Activated T-helper 2 cell treated with anti-CD3 and anti-CD28 coated beads, Interferon-gamma antibody, Interleukin-2, Interleukin-4, amounts not matched to agents 10 μg/mL and 5 μg/mL and 100 μg/mL, durations not matched to agents 14 hours and 24 hours and 36 hours (primary cell): Measurements from ENCODE around the gene GDF10. TPM values are rescaled to one million over a fixed set of nuclear protein-coding genes. Genes with fewer than 3 reads are reported as not detected.

Source experiments
- DNase-seq: peaks from one replicate; pipeline ENCODE4 v3.0.0; 2021; ENCODE audit warnings: low spot score
- H3K27ac Mint-ChIP-seq: one replicate; pipeline ENCODE4 v1.8.0; 2021; ENCODE audit warnings: mixed read lengths
- H3K27me3 Mint-ChIP-seq: one replicate; pipeline ENCODE4 v1.8.0; 2021; ENCODE audit warnings: low read depth, mixed read lengths
- H3K36me3 Mint-ChIP-seq: one replicate; pipeline ENCODE4 v1.8.0; 2021; ENCODE audit warnings: low read depth, mixed read lengths
- H3K4me1 Mint-ChIP-seq: one replicate; pipeline ENCODE4 v1.8.0; 2021; ENCODE audit warnings: low read depth, mixed read lengths
- H3K4me3 Mint-ChIP-seq: one replicate; pipeline ENCODE4 v1.8.0; 2021; ENCODE audit warnings: low read depth, mild to moderate bottlenecking, moderate library complexity, mixed read lengths
- H3K9me3 Mint-ChIP-seq: one replicate; pipeline ENCODE4 v1.8.0; 2021; ENCODE audit warnings: mixed read lengths
- intact Hi-C: fragments of 100-400 bp; cut with micrococcal nuclease; formaldehyde crosslinking; loops from one replicate; pipeline ENCODE4 v1.15.1; 2023
- total RNA-seq: library from RNA; stranded (reverse); gene quantifications from 2 replicates; pipeline ENCODE4 v1.2.3, GENCODE V29; 2022

GDF10 gene
- total RNA-seq, 1 donor from 2014 or later: 0.11 TPM

DNA sequence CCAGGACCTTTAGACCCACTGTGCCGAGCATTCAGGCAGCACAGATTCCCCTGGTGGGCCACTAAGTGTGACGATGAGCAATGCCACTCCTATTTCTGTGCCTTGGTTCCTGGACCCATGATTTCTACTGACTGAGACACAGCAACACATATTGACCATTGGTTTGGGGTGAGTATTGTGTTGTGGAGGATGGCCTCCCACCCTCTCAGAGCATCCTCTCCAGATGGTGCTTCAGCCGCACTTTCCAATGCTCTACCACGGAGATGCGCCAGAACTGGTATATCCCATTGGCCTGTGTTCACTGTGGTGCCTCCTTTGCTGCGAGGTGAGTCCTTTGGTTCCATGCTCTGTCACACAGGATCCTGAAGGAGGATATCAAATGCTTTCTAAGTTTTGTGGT is 10.1 kb upstream of the GDF10 start:
- H3K27ac Mint-ChIP-seq: no peak overlapping the region
- DNase-seq: no peak
- no peaks in the 10 kb centered on the region for H3K36me3 Mint-ChIP-seq
- no peaks in the 10 kb centered on the region for H3K9me3 Mint-ChIP-seq
- H3K4me3 Mint-ChIP-seq: no peak overlapping the region
- peaks cover 16% of the 10 kb centered on the region for H3K4me1 Mint-ChIP-seq
- H3K27me3 Mint-ChIP-seq: peaks cover under 1% of the 10 kb centered on the region
- intact Hi-C loops: no loop called here

DNA sequence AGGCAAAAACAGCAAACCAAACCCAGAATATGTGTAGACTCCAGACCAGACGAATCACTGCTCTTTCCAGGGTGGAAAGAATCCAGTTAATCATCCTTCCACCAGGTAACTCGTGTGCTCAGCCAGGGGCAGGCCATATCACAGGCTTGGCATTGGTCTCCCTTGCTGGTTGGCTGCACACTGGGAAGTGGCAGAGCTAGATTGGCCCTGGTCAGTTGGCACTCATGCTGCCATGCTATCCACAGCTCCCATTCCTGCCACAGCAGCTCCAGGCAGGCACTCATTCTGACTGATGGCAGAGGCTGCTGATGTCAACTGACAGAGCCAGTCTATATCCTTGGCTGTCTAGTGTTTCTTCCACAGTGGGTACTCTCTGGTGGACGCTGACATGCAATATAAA is 9.7 kb upstream of the GDF10 start:
- peaks cover 13% of the 10 kb centered on the region for H3K4me1 Mint-ChIP-seq
- H3K27ac Mint-ChIP-seq: no peak overlapping the region
- DNase-seq: no peak
- H3K36me3 Mint-ChIP-seq: no peaks in the 10 kb centered on the region
- intact Hi-C loops: no loop called here
- H3K4me3 Mint-ChIP-seq: no peak overlapping the region
- peaks cover 4% of the 10 kb centered on the region for H3K27me3 Mint-ChIP-seq
- H3K9me3 Mint-ChIP-seq: no peaks in the 10 kb centered on the region

DNA sequence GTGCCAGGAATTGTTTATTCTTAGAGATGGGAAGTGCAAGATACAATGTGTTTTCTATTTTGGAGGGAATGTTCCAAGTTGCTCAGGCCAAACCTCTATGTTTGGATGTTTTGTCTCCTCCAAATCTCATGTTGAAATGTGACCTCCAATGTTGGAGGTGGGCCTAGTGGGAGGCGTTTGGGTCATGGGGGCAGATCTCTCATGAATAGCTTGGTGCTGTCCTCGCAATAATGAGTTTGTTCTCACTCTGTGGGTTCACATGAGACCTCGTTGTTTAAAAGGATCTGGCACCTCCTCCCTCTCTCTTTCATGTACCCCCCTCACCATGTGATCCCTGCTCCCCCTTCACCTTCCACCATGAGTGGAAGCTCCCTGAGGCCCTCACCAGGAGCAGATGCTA is 8.3 kb upstream of the GDF10 start:
- Mint-ChIP-seq H3K36me3 (no peaks in the 10 kb centered on the region), H3K4me3 (no peak overlapping the region), H3K4me1 (peaks cover 2% of the 10 kb centered on the region), H3K27me3 (peaks cover 9% of the 10 kb centered on the region), H3K27ac (no peak overlapping the region), H3K9me3 (no peaks in the 10 kb centered on the region)
- intact Hi-C loops: no loop called here
- DNase-seq: no peak

DNA sequence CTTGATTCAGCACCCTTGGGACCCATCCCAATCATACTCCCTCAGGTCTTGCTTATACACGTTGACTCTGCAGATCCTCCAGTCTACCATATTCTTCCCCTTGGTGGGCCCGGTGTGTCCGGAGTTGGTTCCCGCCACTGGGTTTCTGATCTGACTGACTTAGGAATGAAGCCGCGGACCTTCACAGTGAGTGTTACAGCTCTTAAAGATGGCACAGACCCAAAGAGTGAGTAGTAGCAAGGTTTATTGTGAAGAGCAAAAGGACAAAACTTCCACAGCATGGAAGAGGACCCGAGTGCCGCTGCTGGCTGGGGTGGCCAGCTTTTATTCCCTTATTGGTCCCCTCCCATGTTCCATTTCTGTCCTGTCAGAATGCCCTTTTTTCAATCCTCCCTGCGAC is 5.9 kb upstream of the GDF10 start:
- H3K27me3 Mint-ChIP-seq: peaks cover 24% of the 10 kb centered on the region
- intact Hi-C loops: no loop called here
- H3K36me3 Mint-ChIP-seq: no peaks in the 10 kb centered on the region
- H3K4me1 Mint-ChIP-seq: no peaks in the 10 kb centered on the region
- no peak for DNase-seq
- H3K9me3 Mint-ChIP-seq: no peaks in the 10 kb centered on the region
- H3K4me3 Mint-ChIP-seq: no peak overlapping the region
- H3K27ac Mint-ChIP-seq: no peak overlapping the region

DNA sequence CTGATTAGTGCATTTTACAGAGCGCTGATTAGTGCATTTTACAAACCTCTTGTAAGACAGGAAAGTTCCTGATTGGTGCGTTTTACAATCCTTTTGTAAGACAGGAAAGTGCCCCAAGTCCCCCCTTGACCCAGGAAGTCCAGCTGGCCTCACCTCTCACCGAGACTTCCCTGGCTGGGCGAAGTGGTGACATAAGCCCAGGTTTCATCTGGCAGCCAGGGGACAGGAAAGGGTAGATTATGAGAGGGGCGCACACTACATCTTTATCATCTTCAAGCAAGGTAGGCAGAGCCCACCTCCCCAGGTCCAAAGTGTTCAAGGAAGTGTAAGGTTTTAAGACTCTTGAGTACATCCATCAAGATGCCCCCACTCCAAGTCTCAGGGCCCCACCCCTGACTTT is 5.5 kb upstream of the GDF10 start:
- Mint-ChIP-seq H3K9me3 (no peaks in the 10 kb centered on the region), H3K4me3 (no peak overlapping the region), H3K27ac (no peak overlapping the region), H3K36me3 (no peaks in the 10 kb centered on the region), H3K4me1 (no peaks in the 10 kb centered on the region), H3K27me3 (peaks cover 28% of the 10 kb centered on the region)
- intact Hi-C loops: no loop called here
- no peak for DNase-seq

DNA sequence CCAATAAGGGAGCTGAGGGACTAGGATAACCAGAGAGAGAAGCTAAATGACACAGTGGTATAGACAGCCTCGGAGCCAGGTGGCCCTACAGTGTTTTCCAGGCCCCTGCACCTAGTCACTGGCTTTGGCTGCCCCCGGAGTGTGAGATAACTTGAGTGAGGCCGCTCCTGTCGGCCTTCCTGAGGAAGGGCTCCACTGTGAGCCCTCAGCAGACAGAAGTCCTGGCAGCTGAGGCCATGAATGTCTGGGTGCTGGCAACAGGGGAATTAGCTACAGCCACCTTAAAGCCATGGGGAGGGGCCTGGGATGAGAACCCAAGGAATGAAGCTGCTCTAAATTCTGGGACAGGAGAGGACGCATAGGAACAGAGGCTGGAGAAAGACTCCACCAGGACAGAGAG is 4.6 kb upstream of the GDF10 start:
- no peak overlapping the region for H3K4me3 Mint-ChIP-seq
- H3K36me3 Mint-ChIP-seq: no peaks in the 10 kb centered on the region
- intact Hi-C loops: no loop called here
- DNase-seq: no peak
- no peak overlapping the region for H3K27ac Mint-ChIP-seq
- H3K9me3 Mint-ChIP-seq: no peaks in the 10 kb centered on the region
- no peaks in the 10 kb centered on the region for H3K4me1 Mint-ChIP-seq
- peaks cover 31% of the 10 kb centered on the region for H3K27me3 Mint-ChIP-seq

DNA sequence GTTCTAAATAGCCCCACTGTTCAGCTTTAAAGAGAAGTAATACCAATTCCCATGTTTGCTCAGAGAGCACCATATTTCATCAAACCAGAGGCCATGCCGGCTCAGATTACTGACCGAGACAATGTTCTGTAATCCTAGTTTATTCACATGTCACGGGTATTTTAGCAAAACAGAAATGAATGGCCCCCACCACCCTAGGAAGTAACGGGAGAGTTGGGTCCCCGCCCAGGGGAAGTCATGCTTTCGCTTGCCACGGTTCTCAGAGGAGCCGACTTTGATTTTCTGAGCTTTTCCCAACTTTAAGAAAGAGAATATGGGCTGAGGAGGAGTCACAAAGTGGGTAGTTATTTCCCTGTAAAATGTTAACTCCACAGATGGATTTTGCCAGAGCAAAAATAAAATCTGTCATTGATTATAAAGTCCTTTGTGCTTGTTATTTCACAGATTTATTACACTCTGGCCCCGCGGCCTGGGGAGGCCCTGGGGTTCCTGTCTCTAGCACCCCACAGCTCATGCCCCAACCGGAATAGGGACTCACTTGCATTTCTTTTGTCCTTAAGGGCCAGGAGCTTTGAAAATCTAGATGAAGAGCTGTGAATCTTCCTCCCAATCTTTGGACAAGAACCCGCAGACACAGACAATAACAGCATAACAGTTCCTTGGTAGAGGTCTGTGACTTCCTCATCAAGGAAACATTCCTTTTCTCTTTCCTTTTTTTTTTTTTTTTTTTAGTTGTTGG is 3.7 kb upstream of the GDF10 start:
- Mint-ChIP-seq H3K4me3 (no peak overlapping the region), H3K36me3 (no peaks in the 10 kb centered on the region), H3K27ac (no peak overlapping the region), H3K4me1 (peaks cover 3% of the 10 kb centered on the region), H3K9me3 (no peaks in the 10 kb centered on the region), H3K27me3 (peaks cover 38% of the 10 kb centered on the region)
- DNase-seq: no peak
- intact Hi-C loops: no loop called here

DNA sequence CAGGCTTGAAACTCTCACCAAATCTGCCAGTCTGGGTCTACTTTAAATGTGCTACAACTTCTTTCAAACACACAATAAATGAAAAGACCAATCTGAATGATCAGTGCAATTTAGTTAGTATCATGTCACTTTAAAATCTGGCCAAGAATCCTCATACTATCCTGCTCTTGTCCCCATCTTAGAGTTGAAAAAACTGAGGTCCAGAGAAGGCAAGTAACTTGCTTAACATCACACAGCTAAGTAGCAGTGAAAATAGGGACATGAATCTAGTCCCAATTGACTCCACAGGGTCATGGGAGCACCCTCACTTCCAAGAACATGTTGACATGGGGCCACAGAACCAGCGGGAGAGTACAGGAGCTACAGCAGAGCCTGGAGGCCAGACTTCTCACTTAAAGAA is 3.1 kb upstream of the GDF10 start:
- intact Hi-C loops: no loop called here

DNA sequence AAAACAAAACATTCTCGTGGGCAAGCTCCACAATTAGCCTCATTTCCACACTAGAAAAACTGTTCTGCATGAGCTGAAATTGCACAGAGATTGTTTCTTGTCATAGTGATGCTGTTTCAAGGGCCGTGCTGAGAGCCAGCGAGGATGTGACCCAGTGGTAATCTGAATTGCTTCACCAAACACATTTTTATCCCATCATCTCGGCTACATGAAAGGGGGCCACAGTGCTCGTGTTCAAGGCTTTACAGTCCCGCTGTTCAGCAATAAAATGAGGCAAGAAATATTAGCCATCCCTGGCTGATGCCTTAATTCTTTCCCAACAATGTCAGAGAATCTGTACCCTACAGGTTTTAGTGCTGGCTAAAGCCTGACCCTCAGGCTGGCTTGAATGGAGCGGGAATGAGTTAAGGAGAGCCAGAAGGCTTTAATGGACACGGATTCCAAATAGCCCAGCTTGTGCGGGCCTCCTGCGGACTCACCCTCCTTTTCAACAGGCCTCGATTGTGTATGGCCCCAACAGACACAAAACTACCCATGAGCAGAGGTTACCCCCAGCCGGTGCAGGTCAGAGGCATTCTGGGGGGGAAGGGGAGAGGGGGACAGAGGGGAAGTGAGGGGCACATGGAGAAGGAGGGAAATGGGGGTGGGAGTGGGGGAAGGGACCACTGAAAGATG is 2.0 kb upstream of the GDF10 start:
- H3K4me3 Mint-ChIP-seq: no peak overlapping the region
- H3K4me1 Mint-ChIP-seq: peaks cover 3% of the 10 kb centered on the region
- DNase-seq: no peak
- intact Hi-C loops: no loop called here
- H3K27me3 Mint-ChIP-seq: peaks cover 50% of the 10 kb centered on the region
- H3K36me3 Mint-ChIP-seq: no peaks in the 10 kb centered on the region
- no peak overlapping the region for H3K27ac Mint-ChIP-seq
- H3K9me3 Mint-ChIP-seq: no peaks in the 10 kb centered on the region

More for the DNA sequence above, 3.1 kb upstream of the GDF10 start:
- no peak for DNase-seq
- Mint-ChIP-seq H3K36me3 (no peaks in the 10 kb centered on the region), H3K4me1 (peaks cover 3% of the 10 kb centered on the region), H3K27ac (no peak overlapping the region), H3K27me3 (peaks cover 44% of the 10 kb centered on the region), H3K4me3 (no peak overlapping the region), H3K9me3 (no peaks in the 10 kb centered on the region)

DNA sequence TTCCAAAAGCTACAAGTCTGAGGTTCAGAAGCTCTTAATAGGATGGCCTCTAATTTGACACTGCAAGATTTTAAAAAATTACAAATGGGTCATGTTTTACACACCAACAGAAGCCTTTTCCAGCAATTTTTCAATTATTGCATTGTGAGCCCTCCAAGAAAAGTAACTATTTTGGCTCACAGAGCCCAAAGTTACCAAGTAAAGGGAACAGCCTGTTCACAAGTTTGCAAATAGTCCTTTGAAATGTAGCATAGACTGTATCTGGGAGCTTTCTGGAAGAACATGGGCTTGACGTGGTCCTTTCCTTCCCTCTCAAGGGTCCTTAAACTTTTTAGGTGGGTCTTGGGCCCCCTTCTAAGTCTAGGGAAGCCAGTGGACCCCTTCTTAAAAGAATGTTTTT is 1.3 kb upstream of the GDF10 start:
- Mint-ChIP-seq H3K9me3 (no peaks in the 10 kb centered on the region), H3K4me3 (no peak overlapping the region)

DNA sequence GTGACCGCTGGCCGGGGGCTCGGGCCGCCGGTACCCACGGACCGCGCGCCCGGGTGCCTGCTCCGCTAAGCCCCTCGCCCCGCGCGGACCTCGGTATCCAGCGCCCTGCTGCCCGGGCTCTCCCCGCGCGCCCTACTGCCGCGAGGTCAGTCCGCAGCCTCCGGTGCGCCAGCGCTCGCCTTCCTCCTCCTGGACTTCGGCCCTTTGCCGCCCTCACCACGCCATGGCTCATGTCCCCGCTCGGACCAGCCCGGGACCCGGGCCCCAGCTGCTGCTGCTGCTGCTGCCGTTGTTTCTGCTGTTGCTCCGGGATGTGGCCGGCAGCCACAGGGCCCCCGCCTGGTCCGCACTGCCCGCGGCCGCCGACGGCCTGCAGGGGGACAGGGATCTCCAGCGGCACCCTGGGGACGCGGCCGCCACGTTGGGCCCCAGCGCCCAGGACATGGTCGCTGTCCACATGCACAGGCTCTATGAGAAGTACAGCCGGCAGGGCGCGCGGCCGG is 483 bp downstream of the GDF10 start:
- no peaks in the 10 kb centered on the region for H3K36me3 Mint-ChIP-seq
- intact Hi-C loops: no loop called here
- DNase-seq: no peak
- peak overlapping the region; percentile 67 for H3K4me3 Mint-ChIP-seq
- H3K9me3 Mint-ChIP-seq: no peaks in the 10 kb centered on the region
- H3K27me3 Mint-ChIP-seq: peaks cover 56% of the 10 kb centered on the region
- H3K4me1 Mint-ChIP-seq: peaks cover 3% of the 10 kb centered on the region
- no peak overlapping the region for H3K27ac Mint-ChIP-seq

More for the DNA sequence above, 1.3 kb upstream of the GDF10 start:
- no peaks in the 10 kb centered on the region for H3K36me3 Mint-ChIP-seq
- intact Hi-C loops: no loop called here
- H3K4me1 Mint-ChIP-seq: peaks cover 3% of the 10 kb centered on the region
- H3K27ac Mint-ChIP-seq: no peak overlapping the region
- peaks cover 55% of the 10 kb centered on the region for H3K27me3 Mint-ChIP-seq
- DNase-seq: no peak

DNA sequence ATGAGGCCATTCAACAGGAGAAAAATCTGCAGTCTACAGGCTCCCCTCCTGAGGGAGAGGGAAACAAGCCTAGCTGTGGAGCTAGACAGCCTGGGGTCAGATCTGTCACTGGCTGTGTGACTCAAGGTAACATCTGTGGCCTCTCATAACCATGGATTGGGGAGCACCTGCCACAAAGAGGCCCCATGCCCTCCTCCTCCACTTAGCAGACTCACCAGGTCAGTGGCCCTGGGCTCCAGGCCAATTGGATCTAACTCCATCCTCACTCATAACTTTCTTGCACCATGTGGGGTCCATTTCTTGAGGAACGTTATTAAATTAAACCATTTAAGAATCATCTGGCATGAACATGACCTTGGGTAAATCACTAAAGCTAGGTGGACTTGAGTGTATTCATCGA is 1.8 kb downstream of the GDF10 start:
- Mint-ChIP-seq H3K9me3 (no peaks in the 10 kb centered on the region), H3K4me1 (peaks cover 3% of the 10 kb centered on the region), H3K27ac (no peak overlapping the region), H3K36me3 (no peaks in the 10 kb centered on the region), H3K27me3 (peaks cover 50% of the 10 kb centered on the region), H3K4me3 (no peak overlapping the region)
- intact Hi-C loops: no loop called here
- DNase-seq: no peak

DNA sequence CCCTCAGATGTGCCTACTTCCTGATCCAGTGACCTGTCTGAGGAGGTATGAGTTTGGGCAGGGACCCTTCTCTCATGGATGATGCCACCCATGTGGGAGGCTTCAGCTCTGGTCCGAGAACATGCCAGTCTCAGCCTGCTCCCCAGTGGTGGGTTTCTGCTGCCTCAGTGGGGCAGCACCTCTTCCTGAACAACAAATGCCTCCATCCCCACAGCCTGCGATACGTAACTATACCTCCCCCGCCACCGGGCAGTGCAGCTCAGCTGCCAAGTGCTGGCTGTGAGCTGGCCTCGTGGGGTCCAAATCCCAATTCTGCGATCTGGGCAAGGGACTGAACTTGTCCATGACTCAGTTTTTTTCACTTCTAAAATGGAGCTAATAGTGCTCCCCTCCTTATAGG is 3.1 kb downstream of the GDF10 start:
- DNase-seq: no peak
- intact Hi-C loops: no loop called here
- peaks cover 39% of the 10 kb centered on the region for H3K27me3 Mint-ChIP-seq
- H3K9me3 Mint-ChIP-seq: no peaks in the 10 kb centered on the region
- no peak overlapping the region for H3K27ac Mint-ChIP-seq
- H3K4me3 Mint-ChIP-seq: no peak overlapping the region
- H3K36me3 Mint-ChIP-seq: no peaks in the 10 kb centered on the region
- peaks cover 4% of the 10 kb centered on the region for H3K4me1 Mint-ChIP-seq
